Esophagus squamous epithelium (tissue), 5 donors: ENCODE results near the gene PTPRN2. TPM values are rescaled to one million over a fixed set of nuclear protein-coding genes. Genes with fewer than 3 reads are reported as not detected.

Experiments
- DNase-seq: peaks from one replicate; lab custom pipeline; 2025; lab: John Stamatoyannopoulos, UW
- H3K27ac ChIP-seq, 4 donors: fragments of 200-600 bp; sonication (generic); one replicate each; pipeline ENCODE4 v1.5.1; 2016 to 2019; ENCODE audit warnings: mild to moderate bottlenecking in 1 of 4
- H3K27me3 ChIP-seq, 4 donors: fragments of 200-600 bp; sonication (generic); 1 replicate in 3 of 4; 2 replicates in 1 of 4; pipeline versions ENCODE4 v1.5.1 to v1.6.0; 2017 to 2021; ENCODE audit warnings: antibody characterized with exemption in 1 of 4
- H3K36me3 ChIP-seq, 3 donors: fragments of 200-600 bp; sonication (generic); one replicate each; pipeline ENCODE4 v1.5.1; 2016 to 2019
- H3K4me1 ChIP-seq, 3 donors: fragments of 200-600 bp; sonication (generic); one replicate each; pipeline ENCODE4 v1.5.1; 2017 to 2019
- H3K4me3 ChIP-seq, 4 donors: fragments of 200-600 bp; sonication (generic); 1 replicate in 3 of 4; 2 replicates in 1 of 4; pipeline ENCODE4 v1.5.1; 2016 to 2019; ENCODE audit warnings: mild to moderate bottlenecking in 2 of 4, moderate library complexity in 1 of 4
- H3K9me3 ChIP-seq, 3 donors: fragments of 200-600 bp; sonication (generic); one replicate each; pipeline ENCODE4 v1.5.1; 2016 to 2019
- CTCF ChIP-seq, 6 experiments: fragments of 450-650 bp in 4 of 6; fragments of 200-600 bp in 2 of 6; sonication (generic) in 2 of 6; IDR thresholded peaks; one replicate each; pipeline ENCODE4 v1.5.1; 2016 to 2019; ENCODE audit warnings: antibody characterized with exemption in 6 of 6, mild to moderate bottlenecking in 4 of 6, moderate library complexity in 4 of 6
- POLR2A ChIP-seq, 4 donors: fragments of 450-650 bp; IDR thresholded peaks; one replicate each; pipeline ENCODE4 v1.6.1; 2017; ENCODE audit warnings: antibody characterized with exemption in 4 of 4, mild to moderate bottlenecking in 4 of 4, moderate library complexity in 3 of 4
- WGBS, 2 donors: methylation state at CpG; one replicate each; pipeline ENCODE4 v1.1.5; 2018; 5-methylcytosine and 5-hydroxymethylcytosine counted together
- intact Hi-C: fragments of 100-400 bp; cut with DNase I; formaldehyde crosslinking; loops from one replicate; pipeline ENCODE4 v1.15.0; 2022
- total RNA-seq, 4 donors: library from RNA; depleted of rRNA; stranded (reverse); fragments of >200 nt; gene quantifications; one replicate each; pipeline ENCODE4 v1.1.0, GENCODE V29; 2016
- donor health status: DM: yes; HTN: yes; CAD: no.

PTPRN2 gene
- total RNA-seq, 4 donors from 2014 or later = 0.38 to 2.7 (median 1.0) TPM

GRCh38 chr7:158579662-158580646, 7.7 kb downstream of the PTPRN2 start:
- DNase-seq = no peak
- no peak for TF ChIP-seq POLR2A (IDR thresholded peaks at IDR 0.05)
- TF ChIP-seq CTCF (IDR thresholded peaks at IDR 0.05) = no peak
- H3K9me3 ChIP-seq = peaks cover 0 to 19% (median 0%) of the 10 kb centered on the region in 3 donors
- intact Hi-C loops = no loop called here
- H3K4me1 ChIP-seq = no peaks in the 10 kb centered on the region
- H3K27ac ChIP-seq = no peak overlapping the region
- peaks cover 0 to 44% (median 0%) of the 10 kb centered on the region in 4 donors for H3K27me3 ChIP-seq
- H3K4me3 ChIP-seq = no peak overlapping the region
- WGBS, 2 donors = 88 to 93% methylated on average over 9 of the region's 9 CpGs
- no peaks in the 10 kb centered on the region for H3K36me3 ChIP-seq

- TF ChIP-seq POLR2A (IDR thresholded peaks at IDR 0.05) (no peak), CTCF (IDR thresholded peaks at IDR 0.05) (no peak)
- Histone ChIP-seq H3K9me3 (peaks cover 0 to 19% (median 0%) of the 10 kb centered on the region in 3 donors), H3K4me3 (no peak overlapping the region), H3K27ac (no peak overlapping the region), H3K27me3 (peaks cover 0 to 14% (median 0%) of the 10 kb centered on the region in 4 donors), H3K36me3 (no peaks in the 10 kb centered on the region), H3K4me1 (no peaks in the 10 kb centered on the region)
- intact Hi-C loops = no loop called here
- WGBS, 2 donors = 68 to 76% methylated on average over 7 to 8 of the region's 11 CpGs
- DNase-seq = no peak
Observed at GRCh38 chr7:158576050-158576762, 11.4 kb downstream of the PTPRN2 start.

- TF ChIP-seq CTCF (IDR thresholded peaks at IDR 0.05) (no peak), POLR2A (IDR thresholded peaks at IDR 0.05) (no peak)
- 76 to 78% methylated on average over 8 of the region's 8 CpGs for WGBS, 2 donors
- intact Hi-C loops = no loop called here
- Histone ChIP-seq H3K27ac (no peak overlapping the region), H3K36me3 (no peaks in the 10 kb centered on the region), H3K4me3 (no peak overlapping the region), H3K27me3 (peaks cover 0 to 25% (median 0%) of the 10 kb centered on the region in 4 donors), H3K4me1 (no peaks in the 10 kb centered on the region), H3K9me3 (peaks cover 0 to 8% (median 0%) of the 10 kb centered on the region in 3 donors)
- DNase-seq = no peak
Observed at GRCh38 chr7:158574308-158575036, 13.2 kb downstream of the PTPRN2 start.

- H3K9me3 ChIP-seq = no peaks in the 10 kb centered on the region
- no peaks in the 10 kb centered on the region for H3K4me1 ChIP-seq
- intact Hi-C loops = no loop called here
- no peak for TF ChIP-seq CTCF (IDR thresholded peaks at IDR 0.05)
- TF ChIP-seq POLR2A (IDR thresholded peaks at IDR 0.05) = no peak
- no peaks in the 10 kb centered on the region for H3K36me3 ChIP-seq
- peaks cover 0 to 36% (median 0%) of the 10 kb centered on the region in 4 donors for H3K27me3 ChIP-seq
- no peak overlapping the region for H3K4me3 ChIP-seq
- no peak for DNase-seq
- no peak overlapping the region for H3K27ac ChIP-seq
- 38 to 46% methylated on average over 4 of the region's 4 CpGs for WGBS, 2 donors
Observed at GRCh38 chr7:158573310-158573709, 14.3 kb downstream of the PTPRN2 start.
